Measurements from ENCODE around the gene SLC12A7.

GRCh38 chr5:1116977-1117376 is 5.1 kb upstream of the SLC12A7 start:
- TF ChIP-seq POLR2A (IDR thresholded peaks at IDR 0.05) (no peak), CTCF (IDR thresholded peaks at IDR 0.05) (no peak), POLR2AphosphoS5 (IDR thresholded peaks at IDR 0.05) (no peak)
